ENCODE results near the gene KLF7. TPM values are rescaled to one million over a fixed set of nuclear protein-coding genes. Genes with fewer than 3 reads are reported as not detected.

KLF7 gene
- total RNA-seq, 1 experiment from 2014 or later = 32.2 TPM

- Histone ChIP-seq H3K79me1 (ENCODE audit: insufficient read depth, low read depth, low read length, poor library complexity, severe bottlenecking) (no peaks in the 10 kb centered on the region), H3T11ph (ENCODE audit: low read length) (no peak overlapping the region), H2BK5ac (ENCODE audit: insufficient read length, low read length) (no peak overlapping the region), H3K27ac (ENCODE audit: insufficient read length, low read depth, low read length) (no peak overlapping the region), H3K23me2 (ENCODE audit: insufficient read length, low read depth, low read length, poor library complexity, severe bottlenecking) (no peaks in the 10 kb centered on the region), H3K9ac (ENCODE audit: extremely low read depth, insufficient read length, low read length) (no peak overlapping the region), H3K14ac (ENCODE audit: insufficient read depth, low read length) (no peak overlapping the region), H2BK120ac (ENCODE audit: low read depth, low read length, poor library complexity, severe bottlenecking) (no peak overlapping the region), H3K27me3 (ENCODE audit: insufficient read depth, low read length) (no peaks in the 10 kb centered on the region), H4K5ac (ENCODE audit: insufficient read length, low read depth, low read length) (no peak overlapping the region), H3K18ac (ENCODE audit: insufficient read length, low read depth, low read length) (no peak overlapping the region), H2BK20ac (ENCODE audit: low read depth, low read length, poor library complexity, severe bottlenecking) (no peak overlapping the region), H2BK15ac (ENCODE audit: low read depth, low read length) (no peak overlapping the region), H4K20me1 (ENCODE audit: control insufficient read depth, insufficient read depth, insufficient read length) (no peaks in the 10 kb centered on the region), H3K56ac (ENCODE audit: insufficient read length, low read depth, low read length) (no peak overlapping the region), H3K4me2 (ENCODE audit: insufficient read depth, insufficient read length, low read length) (no peak overlapping the region), H3K79me2 (ENCODE audit: insufficient read depth, low read length) (peaks cover 9% of the 10 kb centered on the region), H2AK5ac (ENCODE audit: insufficient read length, low read length) (no peak overlapping the region), H4K91ac (ENCODE audit: insufficient read length, low read depth, low read length) (no peak overlapping the region), H3K4me1 (ENCODE audit: insufficient read depth, low read length) (peaks cover 18% of the 10 kb centered on the region), H3K9me3 (ENCODE audit: control insufficient read depth, low read depth, low read length) (no peaks in the 10 kb centered on the region), H3K23ac (ENCODE audit: insufficient read length, low read depth, low read length) (no peak overlapping the region), H2AFZ (ENCODE audit: low read length) (no peak overlapping the region), H3K4ac (ENCODE audit: low read depth, low read length) (no peak overlapping the region), H2BK12ac (ENCODE audit: insufficient read length, low read depth, low read length) (no peak overlapping the region), H4K8ac (replicated peaks; ENCODE audit: insufficient read length, low read depth, low read length) (no peak overlapping the region)
- Mint-ChIP-seq H3K27me3 (ENCODE audit: low read depth) (no peaks in the 10 kb centered on the region), H3K36me3 (ENCODE audit: insufficient read depth in 1 of 3, low read depth in 3 of 3) (peaks cover 0 to 5% (median 1%) of the 10 kb centered on the region in 3 experiments; a peak in 3 of 7 replicates), H3K9me3 (no peaks in the 10 kb centered on the region; a peak in 1 of 5 replicates), H3K27ac (no peak overlapping the region), H3K4me3 (no peak overlapping the region), H3K4me1 (peaks cover 59 to 88% of the 10 kb centered on the region in 2 experiments)
- no peak for TF ChIP-seq CTCF (conservative IDR thresholded peaks at IDR 0.05)
- WGBS (ENCODE audit: extremely low coverage, insufficient read length, low lambda C conversion rate) = no CpG with 5 or more reads among the region's 4 CpGs
- no peak for DNase-seq
These were observed 26.2 kb downstream of the KLF7 start for GRCh38 chr2:207139552-207139951.
